Prostate gland (tissue), 2 donors: Measurements from ENCODE around the gene SFXN1.

ENCODE experiments used
- CTCF ChIP-seq, 4 experiments: fragments of 200-600 bp in 2 of 4; fragments of 450-650 bp in 2 of 4; sonication (generic) in 2 of 4; IDR thresholded peaks; 1 replicate in 3 of 4; 2 replicates in 1 of 4; pipeline ENCODE4 v1.5.1; 2016 to 2019; ENCODE audit warnings: antibody characterized with exemption in 4 of 4, mild to moderate bottlenecking in 2 of 4, moderate library complexity in 2 of 4
- POLR2A ChIP-seq: fragments of 450-650 bp; IDR thresholded peaks from one replicate; pipeline ENCODE4 v1.6.1; 2016; ENCODE audit warnings: antibody characterized with exemption, mild to moderate bottlenecking

GRCh38 chr5:175478008-175478383 is 364 bp upstream of the SFXN1 start:
- TF ChIP-seq CTCF (IDR thresholded peaks at IDR 0.05) (no peak), POLR2A (no peak)
